Neural cell (in vitro differentiated cells): ENCODE data around the gene IDUA.

Source experiments
- CTCF ChIP-seq: fragments of 450-650 bp; IDR thresholded peaks from 2 replicates; pipeline ENCODE4 v1.5.1; 2014; ENCODE audit warnings: antibody characterized with exemption, mild to moderate bottlenecking, moderate library complexity; ENCODE audit not compliant: poor library complexity, severe bottlenecking
- POLR2AphosphoS5 ChIP-seq: IDR thresholded peaks from 2 replicates; pipeline ENCODE4 v1.6.1; 2012

GRCh38 chr4:1002131-1002630 lies 15.3 kb downstream of the IDUA start:
- TF ChIP-seq CTCF (no peak), POLR2AphosphoS5 (no peak)
